ENCODE measurements around the gene WASF2.

The WASF2 gene

DNA sequence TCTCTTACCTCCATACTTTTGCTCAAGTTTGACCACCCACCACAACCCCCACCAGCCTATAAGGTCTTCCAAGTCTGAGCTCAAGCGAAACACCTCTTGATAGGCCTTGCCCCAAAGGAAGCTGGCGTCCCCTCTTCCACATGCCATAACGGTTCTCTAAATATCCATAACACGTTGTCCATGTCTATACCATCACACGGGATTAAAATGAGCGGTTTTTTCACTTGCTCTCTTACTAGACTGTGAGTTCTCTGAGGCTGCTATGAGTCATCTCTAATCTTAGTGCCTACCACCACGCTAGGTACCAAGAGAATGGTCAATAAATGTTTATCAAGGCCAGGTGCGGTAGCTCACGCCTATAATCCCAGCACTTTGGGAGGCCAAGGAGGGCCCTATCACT is 41.0 kb downstream of the WASF2 start:
- TF ChIP-seq, protein P1, sequence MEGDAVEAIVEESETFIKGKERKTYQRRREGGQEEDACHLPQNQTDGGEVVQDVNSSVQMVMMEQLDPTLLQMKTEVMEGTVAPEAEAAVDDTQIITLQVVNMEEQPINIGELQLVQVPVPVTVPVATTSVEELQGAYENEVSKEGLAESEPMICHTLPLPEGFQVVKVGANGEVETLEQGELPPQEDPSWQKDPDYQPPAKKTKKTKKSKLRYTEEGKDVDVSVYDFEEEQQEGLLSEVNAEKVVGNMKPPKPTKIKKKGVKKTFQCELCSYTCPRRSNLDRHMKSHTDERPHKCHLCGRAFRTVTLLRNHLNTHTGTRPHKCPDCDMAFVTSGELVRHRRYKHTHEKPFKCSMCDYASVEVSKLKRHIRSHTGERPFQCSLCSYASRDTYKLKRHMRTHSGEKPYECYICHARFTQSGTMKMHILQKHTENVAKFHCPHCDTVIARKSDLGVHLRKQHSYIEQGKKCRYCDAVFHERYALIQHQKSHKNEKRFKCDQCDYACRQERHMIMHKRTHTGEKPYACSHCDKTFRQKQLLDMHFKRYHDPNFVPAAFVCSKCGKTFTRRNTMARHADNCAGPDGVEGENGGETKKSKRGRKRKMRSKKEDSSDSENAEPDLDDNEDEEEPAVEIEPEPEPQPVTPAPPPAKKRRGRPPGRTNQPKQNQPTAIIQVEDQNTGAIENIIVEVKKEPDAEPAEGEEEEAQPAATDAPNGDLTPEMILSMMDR (IDR thresholded peaks at IDR 0.05; ENCODE audit: control insufficient read depth, extremely low read depth, insufficient read depth): no peak
- no peak overlapping the region for H3K4me3 ChIP-seq (ENCODE audit: low read depth, low read length)
- DNase-seq (ENCODE audit: low read depth): no peak

DNA sequence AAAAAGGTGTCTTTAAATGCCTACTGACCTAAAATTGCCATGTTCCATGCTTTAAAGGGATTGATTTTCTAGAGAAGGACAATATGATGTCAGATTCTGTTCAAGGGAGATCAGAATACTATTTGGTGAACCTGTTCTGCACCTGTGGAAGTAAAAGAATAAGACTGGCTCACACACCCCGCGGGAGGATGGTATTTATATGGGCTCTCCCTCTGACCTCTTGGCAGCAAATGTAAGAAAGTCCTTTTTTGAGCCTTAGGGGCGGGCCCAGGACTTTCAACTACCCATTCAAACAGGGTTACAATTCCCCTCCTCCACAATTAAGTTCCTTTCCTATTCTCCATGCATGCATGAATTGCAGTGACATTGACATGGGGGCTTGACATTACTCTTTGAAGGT is 42.1 kb downstream of the WASF2 start:
- TF ChIP-seq, protein P1 (IDR thresholded peaks at IDR 0.05; ENCODE audit: control insufficient read depth, extremely low read depth, insufficient read depth): no peak
- H3K4me3 ChIP-seq (ENCODE audit: low read depth, low read length): no peak overlapping the region
- DNase-seq (ENCODE audit: low read depth): no peak

DNA sequence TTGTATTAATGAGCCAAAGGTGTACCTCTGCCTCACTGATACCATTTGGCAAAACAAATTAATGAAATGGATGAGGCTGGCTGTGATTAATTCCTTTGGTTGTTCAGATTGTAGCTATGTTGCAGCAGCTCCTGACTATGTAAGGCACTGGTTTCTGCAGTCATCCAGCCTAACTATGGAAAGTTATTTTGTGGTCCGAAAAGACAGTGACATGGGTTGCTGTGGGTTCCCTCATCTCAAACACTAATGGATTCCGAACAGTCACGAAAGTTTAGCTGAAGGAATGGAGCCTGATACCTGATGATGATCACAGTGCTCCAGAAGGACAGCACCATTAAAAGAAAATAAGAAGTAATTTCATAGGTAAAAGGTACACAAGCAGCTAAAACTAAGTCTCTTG is 42.6 kb downstream of the WASF2 start:
- no peak overlapping the region for H3K4me3 ChIP-seq (ENCODE audit: low read depth, low read length)
- TF ChIP-seq, protein P1 (IDR thresholded peaks at IDR 0.05; ENCODE audit: control insufficient read depth, extremely low read depth, insufficient read depth): no peak
- DNase-seq (ENCODE audit: low read depth): no peak

DNA sequence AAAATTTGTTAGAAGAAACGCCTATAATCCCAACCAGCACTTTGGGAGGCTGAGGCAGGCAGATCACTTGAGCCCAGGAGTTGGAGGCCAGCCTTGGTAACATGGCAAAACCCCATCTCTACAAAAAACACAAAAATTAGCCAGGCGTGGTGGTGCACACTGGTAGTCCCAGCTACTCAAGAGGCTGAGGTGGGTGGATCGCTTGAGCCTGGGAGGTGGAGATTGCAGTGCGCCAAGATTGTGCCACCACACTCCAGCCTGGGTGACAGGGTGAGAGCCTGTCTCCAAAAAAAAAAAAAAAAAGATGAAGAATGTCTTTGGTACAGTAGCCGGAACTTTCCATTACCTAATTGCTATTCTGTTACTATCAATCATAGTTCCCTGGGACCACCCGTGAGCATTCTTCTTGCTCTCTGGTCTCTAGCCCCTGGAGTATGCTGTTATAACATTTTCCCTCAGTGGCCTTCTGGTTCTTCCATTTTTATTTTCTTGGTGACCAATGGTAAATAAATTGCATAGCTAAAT is 43.4 kb downstream of the WASF2 start:
- TF ChIP-seq, protein P1 (IDR thresholded peaks at IDR 0.05; ENCODE audit: control insufficient read depth, extremely low read depth, insufficient read depth): no peak
- no peak for DNase-seq (ENCODE audit: low read depth)
- no peak overlapping the region for H3K4me3 ChIP-seq (ENCODE audit: low read depth, low read length)

DNA sequence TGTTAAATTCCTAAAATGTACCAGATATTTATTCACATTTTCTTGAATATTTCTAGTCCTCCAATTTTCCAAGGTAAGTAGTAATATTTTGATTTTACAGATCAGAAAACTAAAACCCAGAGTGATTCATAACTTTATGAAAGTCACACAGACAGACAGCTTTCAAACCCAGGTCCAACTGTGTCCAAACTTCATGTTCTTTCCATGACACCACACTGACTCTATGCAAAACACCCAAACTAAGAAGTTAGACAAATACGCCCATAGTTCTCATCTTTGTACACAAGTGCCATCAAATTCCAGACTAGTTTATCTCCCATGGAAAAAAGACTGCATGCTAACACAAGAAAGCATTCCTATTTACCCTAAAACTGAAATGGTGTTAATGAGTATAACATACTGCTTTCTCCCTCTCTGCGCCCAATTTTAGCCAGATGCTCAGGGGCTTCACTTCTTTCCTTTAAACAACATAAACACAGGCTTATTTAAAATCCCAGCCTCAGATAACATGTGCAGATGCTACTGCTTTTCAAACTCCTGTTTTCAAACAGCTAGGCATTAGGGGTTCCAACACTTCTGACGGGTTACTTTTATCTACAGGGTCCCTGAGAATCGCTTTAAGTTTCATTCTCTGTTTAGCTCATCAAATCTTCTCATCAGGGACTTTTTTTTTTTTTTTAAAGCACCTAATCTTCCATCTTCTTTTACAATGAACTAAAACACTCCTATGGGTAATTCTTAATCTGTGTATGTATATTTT is 44.6 kb downstream of the WASF2 start:
- H3K4me3 ChIP-seq (ENCODE audit: low read depth, low read length): no peak overlapping the region
- DNase-seq (ENCODE audit: low read depth): no peak
- TF ChIP-seq, protein P1 (IDR thresholded peaks at IDR 0.05; ENCODE audit: control insufficient read depth, extremely low read depth, insufficient read depth): no peak

DNA sequence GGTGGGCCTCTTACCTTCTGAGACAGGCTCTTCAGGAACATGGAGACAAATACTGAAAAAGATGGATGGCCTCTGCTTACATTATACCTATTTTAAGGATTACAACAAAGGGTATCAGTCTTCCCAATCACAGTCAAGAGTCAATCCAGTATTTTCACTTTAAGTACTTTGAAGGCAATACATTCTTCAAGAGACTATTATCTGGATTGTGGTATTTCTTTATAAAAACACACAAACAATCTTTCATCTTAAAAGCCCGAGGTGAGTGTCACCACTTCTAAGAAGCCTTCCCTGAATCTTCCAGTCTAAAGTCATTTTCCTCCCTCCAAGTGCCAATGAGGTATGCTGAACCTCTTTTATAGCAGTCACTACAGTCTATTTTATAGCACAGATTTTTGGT is 45.3 kb downstream of the WASF2 start:
- TF ChIP-seq, protein P1 (IDR thresholded peaks at IDR 0.05; ENCODE audit: control insufficient read depth, extremely low read depth, insufficient read depth): no peak
- no peak overlapping the region for H3K4me3 ChIP-seq (ENCODE audit: low read depth, low read length)
- no peak for DNase-seq (ENCODE audit: low read depth)

DNA sequence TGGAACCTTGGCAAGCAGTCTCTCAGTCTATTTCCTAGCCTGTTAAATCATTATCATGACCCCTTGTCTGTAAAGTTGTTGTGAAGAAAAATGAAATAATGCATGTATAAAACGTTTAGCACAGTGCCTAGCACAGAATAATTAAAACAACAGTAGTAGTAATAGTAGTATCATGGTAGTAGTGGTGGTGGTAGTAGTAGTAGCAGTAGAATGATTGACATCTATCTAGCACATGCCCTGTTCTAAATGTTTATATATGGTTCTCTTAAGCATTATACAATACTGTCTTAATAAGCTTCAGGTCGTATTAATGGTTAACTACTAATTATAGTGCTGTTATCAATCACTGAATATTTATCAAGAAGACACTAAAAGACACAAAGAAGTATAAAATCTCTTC is 50.8 kb downstream of the WASF2 start:
- TF ChIP-seq, protein P1 (IDR thresholded peaks at IDR 0.05; ENCODE audit: control insufficient read depth, extremely low read depth, insufficient read depth): no peak
- no peak overlapping the region for H3K4me3 ChIP-seq (ENCODE audit: low read depth, low read length)
- no peak for DNase-seq (ENCODE audit: low read depth)

Data from LNCaP clone FGC (cell line).